ENCODE data around the gene PLCG2. TPM values are rescaled to one million over a fixed set of nuclear protein-coding genes. Genes with fewer than 3 reads are reported as not detected.

Gene PLCG2
- polyA plus RNA-seq, 1 donor from 2014 or later, result not detected

GRCh38 chr16:81834868-81835267 is 55.8 kb downstream of the PLCG2 start:
- no peak overlapping the region for H3K4me2 ChIP-seq (ENCODE audit: low read length)
- no peaks in the 10 kb centered on the region for H3K36me3 ChIP-seq (ENCODE audit: insufficient read depth, low read length)
- H3K27ac ChIP-seq (ENCODE audit: low read length), result no peak overlapping the region
- H3K79me2 ChIP-seq (replicated peaks; ENCODE audit: insufficient read depth, low read length), result no peaks in the 10 kb centered on the region
- no peak overlapping the region for H2AFZ ChIP-seq (ENCODE audit: low read depth, low read length)
- no peaks in the 10 kb centered on the region for H4K20me1 ChIP-seq (ENCODE audit: insufficient read depth)
- no peaks in the 10 kb centered on the region for H3K27me3 ChIP-seq (ENCODE audit: insufficient read depth, low read depth, low read length)
- no peak for TF ChIP-seq TAF1 (IDR thresholded peaks at IDR 0.05; ENCODE audit: low read depth)
- no peaks in the 10 kb centered on the region for H3K9me3 ChIP-seq (ENCODE audit: low read length)
- H3F3A ChIP-seq (ENCODE audit: insufficient read depth, low read length, poor library complexity, severe bottlenecking), result no peaks in the 10 kb centered on the region
- no peaks in the 10 kb centered on the region for H3K9me2 ChIP-seq (ENCODE audit: insufficient read depth, low read length)
- H3K4me3 ChIP-seq (ENCODE audit: low read length), result no peak overlapping the region
- H3K9ac ChIP-seq (ENCODE audit: low read length), result no peak overlapping the region

DNA sequence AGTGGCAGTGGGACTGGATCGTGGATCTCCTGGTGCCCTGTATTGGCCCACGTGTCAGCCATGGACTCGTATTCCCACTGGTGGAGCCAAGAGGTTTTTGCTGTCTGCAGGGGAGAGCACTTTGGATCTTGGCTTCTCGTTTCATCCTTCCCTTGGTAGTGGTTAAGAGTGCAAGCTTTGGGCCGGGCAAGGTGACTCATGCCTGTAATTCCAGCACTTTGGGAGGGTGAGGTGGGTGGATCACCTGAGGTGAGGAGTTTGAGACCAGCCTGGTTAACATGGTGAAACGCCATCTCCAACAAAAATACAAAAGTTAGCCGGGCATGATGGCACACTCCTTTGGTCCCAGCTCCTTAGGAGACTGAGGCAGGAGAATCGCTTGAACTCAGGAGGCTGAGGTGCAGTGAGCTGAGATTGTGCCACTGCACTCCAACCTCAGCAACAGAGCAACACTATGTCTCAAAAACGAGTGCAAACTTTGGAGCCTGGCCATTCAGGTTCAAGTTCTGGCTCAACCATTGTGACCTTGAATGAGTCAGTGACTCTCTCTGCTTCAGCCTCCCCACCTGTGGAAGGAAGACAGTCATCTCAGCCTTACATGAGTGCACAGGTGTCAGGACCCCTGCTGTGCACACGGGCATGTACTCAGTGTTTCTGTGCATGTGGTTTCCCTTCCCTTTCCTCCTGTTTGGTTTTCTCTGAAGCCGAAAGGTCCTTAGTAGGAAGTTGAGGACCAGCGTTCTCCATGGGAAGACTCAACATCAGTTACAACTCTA is 57.4 kb downstream of the PLCG2 start:
- Histone ChIP-seq H3K4me2 (ENCODE audit: low read length) (no peak overlapping the region), H3F3A (ENCODE audit: insufficient read depth, low read length, poor library complexity, severe bottlenecking) (no peaks in the 10 kb centered on the region), H3K4me3 (ENCODE audit: low read length) (no peak overlapping the region), H3K79me2 (replicated peaks; ENCODE audit: insufficient read depth, low read length) (no peaks in the 10 kb centered on the region), H3K9ac (ENCODE audit: low read length) (no peak overlapping the region), H3K36me3 (ENCODE audit: insufficient read depth, low read length) (no peaks in the 10 kb centered on the region), H2AFZ (ENCODE audit: low read depth, low read length) (no peak overlapping the region), H3K27ac (ENCODE audit: low read length) (no peak overlapping the region), H3K9me2 (ENCODE audit: insufficient read depth, low read length) (no peaks in the 10 kb centered on the region), H4K20me1 (ENCODE audit: insufficient read depth) (no peaks in the 10 kb centered on the region), H3K27me3 (ENCODE audit: insufficient read depth, low read depth, low read length) (no peaks in the 10 kb centered on the region), H3K9me3 (ENCODE audit: low read length) (no peaks in the 10 kb centered on the region)
- TF ChIP-seq MXI1 (conservative IDR thresholded peaks at IDR 0.05; ENCODE audit: poor library complexity, severe bottlenecking), result no peak
- TF ChIP-seq RAD21 (conservative IDR thresholded peaks at IDR 0.05), result no peak
- no peak for TF ChIP-seq EP300 (conservative IDR thresholded peaks at IDR 0.05; ENCODE audit: poor library complexity, severe bottlenecking)
- TF ChIP-seq REST (IDR thresholded peaks at IDR 0.05; ENCODE audit: borderline replicate concordance), result no peak
- no peak for TF ChIP-seq EZH2 (IDR thresholded peaks at IDR 0.05; ENCODE audit: borderline replicate concordance, insufficient read depth, low read length, poor library complexity, severe bottlenecking)
- TF ChIP-seq, protein P1, sequence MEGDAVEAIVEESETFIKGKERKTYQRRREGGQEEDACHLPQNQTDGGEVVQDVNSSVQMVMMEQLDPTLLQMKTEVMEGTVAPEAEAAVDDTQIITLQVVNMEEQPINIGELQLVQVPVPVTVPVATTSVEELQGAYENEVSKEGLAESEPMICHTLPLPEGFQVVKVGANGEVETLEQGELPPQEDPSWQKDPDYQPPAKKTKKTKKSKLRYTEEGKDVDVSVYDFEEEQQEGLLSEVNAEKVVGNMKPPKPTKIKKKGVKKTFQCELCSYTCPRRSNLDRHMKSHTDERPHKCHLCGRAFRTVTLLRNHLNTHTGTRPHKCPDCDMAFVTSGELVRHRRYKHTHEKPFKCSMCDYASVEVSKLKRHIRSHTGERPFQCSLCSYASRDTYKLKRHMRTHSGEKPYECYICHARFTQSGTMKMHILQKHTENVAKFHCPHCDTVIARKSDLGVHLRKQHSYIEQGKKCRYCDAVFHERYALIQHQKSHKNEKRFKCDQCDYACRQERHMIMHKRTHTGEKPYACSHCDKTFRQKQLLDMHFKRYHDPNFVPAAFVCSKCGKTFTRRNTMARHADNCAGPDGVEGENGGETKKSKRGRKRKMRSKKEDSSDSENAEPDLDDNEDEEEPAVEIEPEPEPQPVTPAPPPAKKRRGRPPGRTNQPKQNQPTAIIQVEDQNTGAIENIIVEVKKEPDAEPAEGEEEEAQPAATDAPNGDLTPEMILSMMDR (IDR thresholded peaks at IDR 0.05; ENCODE audit: poor library complexity, severe bottlenecking), result no peak
- no peak for TF ChIP-seq POLR2AphosphoS5 (IDR thresholded peaks at IDR 0.05)
- TF ChIP-seq SMC3 (conservative IDR thresholded peaks at IDR 0.05; ENCODE audit: poor library complexity), result no peak
- no peak for TF ChIP-seq TAF1 (IDR thresholded peaks at IDR 0.05; ENCODE audit: low read depth)
